GM19463 (cell line): Measurements from ENCODE around the gene TEP1.
A peak's percentile ranks its signal among the peaks of the same experiment; 100 is the strongest.
"Not testable (repeated sequence)": the region's sequence is repeated elsewhere in the genome, so short reads cannot be mapped to it uniquely, and the experiment has no call there.

Experiments
- ATAC-seq: cut with Tn5 transposase; IDR thresholded peaks from one replicate; pipeline ENCODE4 v1.9.1; 2021; ENCODE audit warnings: mild to moderate bottlenecking, moderate library complexity; ENCODE audit not compliant: unreplicated experiment

Gene TEP1

DNA sequence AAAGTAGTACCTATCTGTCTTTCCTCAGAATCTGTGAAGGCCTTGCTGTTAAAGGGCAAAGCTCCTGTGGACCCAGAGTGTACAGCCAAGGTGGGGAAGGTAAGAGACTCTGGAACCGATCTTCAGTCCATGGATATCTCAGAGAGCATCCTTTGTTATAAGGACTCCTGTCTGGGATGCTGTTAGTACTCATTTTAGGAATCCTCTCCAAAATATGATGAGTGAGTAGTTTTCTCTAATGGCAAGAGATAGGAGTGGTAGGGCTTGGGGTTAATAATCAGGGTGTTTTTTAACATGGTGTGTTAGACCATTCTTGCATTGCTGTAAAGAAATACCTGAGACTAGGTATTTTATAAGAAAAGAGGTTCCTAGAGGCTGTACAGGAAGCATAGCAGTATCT is 67.9 kb downstream of the TEP1 start:
- ATAC-seq: no peak

GRCh38 chr14:20343862-20344220 is 69.5 kb downstream of the TEP1 start:
- no peak for ATAC-seq

- ATAC-seq: peak; percentile 93
Measured at GRCh38 chr14:20343092-20343861, 70.0 kb downstream of the TEP1 start, which contains the start of gene PARP2. Gene PARP2 (plus strand): TSS chr14:20343635. CDS start chr14:20343642, 7 bp downstream.

DNA sequence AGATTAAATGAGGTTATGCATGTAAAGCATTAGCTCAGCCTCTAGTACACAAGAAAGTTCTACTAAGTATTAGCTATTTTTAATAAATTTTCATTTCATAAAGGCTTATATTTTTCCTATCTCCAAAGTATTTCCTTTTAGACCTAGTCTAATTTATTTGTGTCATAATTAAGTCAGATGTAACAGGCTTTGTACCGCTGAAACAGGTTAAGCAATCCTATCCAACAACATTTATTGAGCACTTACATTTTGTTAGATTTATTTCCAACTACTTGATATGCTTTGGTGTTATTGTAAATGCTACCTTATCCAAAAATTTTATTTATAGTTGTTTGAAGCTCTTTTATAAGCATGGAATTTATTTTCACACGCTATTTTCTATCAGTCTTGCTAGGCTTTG is 71.7 kb downstream of the TEP1 start:
- ATAC-seq: no peak

DNA sequence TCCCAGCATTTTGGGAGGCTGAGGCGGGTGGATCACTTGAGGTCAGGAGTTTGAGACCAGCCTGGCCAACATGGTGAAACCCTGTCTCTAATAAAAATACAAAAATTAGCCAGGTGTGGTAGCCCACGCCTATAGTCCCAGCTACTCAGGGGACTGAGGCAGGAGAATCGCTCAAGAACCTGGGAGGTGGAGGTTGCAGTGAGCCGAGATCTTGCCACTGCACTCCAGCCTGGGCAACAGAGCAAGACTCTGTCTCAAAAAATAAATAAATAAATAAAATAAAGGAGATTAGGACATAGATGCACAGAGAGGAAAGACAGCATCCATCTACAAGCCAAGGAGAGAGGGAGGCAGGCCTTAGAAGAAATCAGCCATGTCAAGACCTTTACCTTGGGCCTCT is 72.3 kb downstream of the TEP1 start:
- ATAC-seq: not testable (repeated sequence)

GRCh38 chr14:20334017-20334416 is 79.3 kb downstream of the TEP1 start:
- no peak for ATAC-seq

- no peak for ATAC-seq
Measured at GRCh38 chr14:20333494-20333841, 79.8 kb downstream of the TEP1 start.

DNA sequence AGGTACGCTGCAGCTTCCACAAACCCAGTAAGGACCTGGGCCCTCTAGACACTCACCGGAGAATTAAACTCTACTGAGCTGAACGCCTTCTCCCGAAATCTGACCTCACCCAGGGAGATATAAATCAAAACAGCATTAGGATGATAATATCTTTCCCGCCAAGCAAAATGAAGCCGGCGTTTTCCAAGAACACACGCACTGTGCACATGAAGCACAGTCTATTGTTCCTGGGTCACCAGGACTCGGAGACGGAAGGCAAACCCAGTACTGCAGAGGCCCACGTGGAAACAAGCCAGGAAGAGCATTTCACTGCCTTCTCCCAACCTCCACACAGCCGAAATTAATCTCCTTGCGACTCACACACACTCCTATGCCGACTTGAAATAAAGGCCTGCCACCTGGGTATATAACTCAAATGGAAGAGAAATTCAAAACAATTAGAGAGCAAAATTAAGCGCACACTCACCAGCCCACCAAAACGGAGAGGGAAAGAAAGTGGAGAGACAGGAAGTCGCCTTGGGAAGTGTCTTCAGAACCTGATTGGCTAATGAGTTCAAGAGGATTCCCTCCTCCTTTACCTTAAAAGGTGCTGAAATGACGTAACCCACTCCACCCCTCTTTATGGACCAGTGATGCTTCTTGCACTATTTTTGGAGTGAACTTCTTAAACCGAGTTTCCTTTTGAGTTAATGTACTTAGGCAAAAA is 80.4 kb downstream of the TEP1 start, which contains the start of gene CCNB1IP1:
Gene CCNB1IP1 (minus strand): TSS at position 492 of the 706 bp plus-strand sequence. CDS start 16,756 bp downstream, outside the sequence.
- peak; percentile 97 for ATAC-seq

- ATAC-seq: no peak
Measured at GRCh38 chr14:20332431-20332787, 80.9 kb downstream of the TEP1 start.

DNA sequence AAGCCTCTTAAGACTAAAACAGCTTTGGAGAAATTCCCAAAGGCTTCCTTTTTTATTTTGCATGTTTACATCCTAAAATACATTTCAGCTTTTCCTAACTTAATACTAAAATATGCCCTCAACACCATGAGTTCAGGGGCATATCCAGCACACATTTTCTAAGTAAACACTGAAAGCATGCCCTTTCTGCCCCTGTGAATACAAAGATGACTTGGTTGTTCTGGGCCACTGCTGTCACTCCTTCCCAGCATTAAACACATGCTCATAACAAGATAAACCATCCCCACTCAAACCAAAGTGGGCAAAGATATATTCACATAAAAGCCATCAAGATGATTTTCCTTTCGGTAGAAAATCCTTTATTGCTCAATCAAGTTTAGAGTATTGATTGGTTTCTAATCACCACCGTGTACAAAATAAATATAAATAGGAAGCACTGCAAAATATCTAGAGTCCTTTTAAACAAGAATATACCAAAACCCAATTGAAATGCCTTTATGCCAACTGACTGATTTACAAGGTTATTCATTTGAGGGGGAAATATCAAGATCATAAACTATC is 82.2 kb downstream of the TEP1 start:
- no peak for ATAC-seq

DNA sequence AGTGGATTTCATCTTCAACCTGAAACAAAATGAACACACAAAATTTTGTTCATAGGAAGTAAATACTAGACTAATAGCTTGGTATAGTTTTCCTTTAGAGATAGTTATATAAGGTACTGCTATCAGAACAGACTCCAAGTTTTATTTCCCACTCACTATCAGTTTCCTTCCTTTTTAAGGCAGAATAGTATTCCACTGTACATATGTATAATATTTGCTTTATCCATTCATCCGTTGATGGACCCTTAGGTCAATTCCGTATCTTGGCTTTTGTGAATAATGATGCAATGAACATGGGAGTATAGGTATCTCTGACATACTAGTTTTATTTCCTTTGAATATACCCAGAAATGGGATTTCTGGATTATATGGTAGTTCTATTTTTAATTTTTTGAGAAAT is 83.9 kb downstream of the TEP1 start:
- ATAC-seq: no peak

DNA sequence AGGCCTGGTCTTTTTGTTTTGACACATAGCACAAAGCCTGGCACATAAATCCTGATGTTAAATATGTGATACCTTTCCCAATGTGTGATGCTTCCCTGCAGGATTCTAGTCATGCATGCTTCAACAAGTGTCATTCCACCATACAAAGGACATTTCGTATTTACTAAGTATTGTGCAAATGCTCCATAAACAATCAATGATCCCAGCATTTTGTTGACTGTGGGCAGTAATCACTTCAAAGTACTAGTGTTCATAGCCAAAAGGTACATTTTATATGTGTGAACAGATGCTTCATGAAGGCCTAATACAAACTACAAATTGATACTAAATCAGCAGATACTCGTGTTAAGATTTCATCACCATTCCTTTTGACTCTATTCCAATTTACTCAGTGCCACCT is 84.6 kb downstream of the TEP1 start:
- ATAC-seq: no peak

DNA sequence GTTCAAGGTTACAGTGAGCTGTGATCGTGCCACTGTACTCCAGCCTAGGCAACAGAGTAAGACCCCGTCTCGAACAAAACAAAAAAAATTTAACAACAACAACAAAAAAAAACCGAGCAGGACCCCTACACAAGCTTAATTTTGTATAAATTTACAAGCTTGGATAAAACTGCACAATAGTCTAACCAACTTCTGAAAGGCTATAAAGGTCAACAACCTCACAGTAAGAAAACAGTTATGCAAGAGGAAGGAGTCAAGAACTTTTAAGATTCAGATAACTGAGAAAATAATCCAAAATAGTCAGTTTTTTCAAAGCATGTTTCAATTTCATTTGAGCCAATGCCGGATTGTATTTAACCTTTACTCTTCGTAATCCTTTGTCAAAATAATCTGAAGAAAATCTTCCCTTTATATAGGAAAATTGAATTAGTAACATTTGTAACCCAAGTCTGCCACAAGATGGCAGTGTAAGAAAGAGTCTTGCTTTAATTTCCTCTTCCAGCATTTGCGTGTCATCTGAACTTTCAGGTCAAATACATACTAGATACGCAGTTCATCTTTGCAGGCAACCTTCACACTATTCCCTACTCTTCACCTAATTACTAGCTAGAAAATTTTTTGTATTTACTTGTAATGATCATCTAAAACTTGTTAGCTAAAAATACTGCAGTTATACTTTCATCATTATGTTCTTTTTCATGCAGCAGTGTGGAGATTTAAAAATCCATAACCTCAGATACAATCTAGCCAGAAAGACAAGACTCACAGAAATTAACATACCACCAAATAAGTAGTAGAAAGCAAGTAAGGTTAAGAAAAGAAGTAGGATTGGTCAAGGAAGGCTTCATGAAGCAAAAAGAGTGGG is 86.1 kb downstream of the TEP1 start:
- ATAC-seq: peak; percentile 57

- no peak for ATAC-seq
Measured at GRCh38 chr14:20317720-20318119, 95.6 kb downstream of the TEP1 start.
